ENCODE data around the gene MYRIP.

MYRIP gene

DNA sequence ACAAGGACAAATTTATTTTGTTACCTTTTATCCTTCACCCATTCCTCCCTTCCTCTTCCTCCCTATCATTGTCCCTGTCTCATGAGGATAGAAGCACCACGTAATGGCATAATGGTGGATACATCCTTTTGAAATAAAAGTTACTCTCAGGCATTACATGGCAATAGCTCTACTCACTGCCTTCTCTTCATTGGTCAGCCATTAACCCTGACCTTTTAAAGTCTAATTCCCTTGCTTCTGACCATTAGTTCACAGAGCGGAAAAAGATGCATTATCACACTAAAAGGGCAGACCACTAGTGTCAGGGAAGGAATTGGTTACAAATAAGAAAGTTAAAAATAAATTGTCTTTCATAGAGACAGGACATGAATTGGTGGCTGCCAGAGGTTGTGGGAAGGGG is 445.5 kb downstream of the MYRIP start:
- TF ChIP-seq SIN3A (IDR thresholded peaks at IDR 0.05; ENCODE audit: borderline replicate concordance, insufficient read depth, low read length) (no peak), TAF1 (IDR thresholded peaks at IDR 0.05; ENCODE audit: borderline replicate concordance, insufficient read depth, low read length) (no peak), POLR2AphosphoS5 (IDR thresholded peaks at IDR 0.05; ENCODE audit: low read depth, low read length) (no peak), FOXP2 (optimal IDR thresholded peaks at IDR 0.05; ENCODE audit: borderline replicate concordance, extremely low read depth, extremely low read length, insufficient read depth) (no peak)
- TF ChIP-seq, protein P1, sequence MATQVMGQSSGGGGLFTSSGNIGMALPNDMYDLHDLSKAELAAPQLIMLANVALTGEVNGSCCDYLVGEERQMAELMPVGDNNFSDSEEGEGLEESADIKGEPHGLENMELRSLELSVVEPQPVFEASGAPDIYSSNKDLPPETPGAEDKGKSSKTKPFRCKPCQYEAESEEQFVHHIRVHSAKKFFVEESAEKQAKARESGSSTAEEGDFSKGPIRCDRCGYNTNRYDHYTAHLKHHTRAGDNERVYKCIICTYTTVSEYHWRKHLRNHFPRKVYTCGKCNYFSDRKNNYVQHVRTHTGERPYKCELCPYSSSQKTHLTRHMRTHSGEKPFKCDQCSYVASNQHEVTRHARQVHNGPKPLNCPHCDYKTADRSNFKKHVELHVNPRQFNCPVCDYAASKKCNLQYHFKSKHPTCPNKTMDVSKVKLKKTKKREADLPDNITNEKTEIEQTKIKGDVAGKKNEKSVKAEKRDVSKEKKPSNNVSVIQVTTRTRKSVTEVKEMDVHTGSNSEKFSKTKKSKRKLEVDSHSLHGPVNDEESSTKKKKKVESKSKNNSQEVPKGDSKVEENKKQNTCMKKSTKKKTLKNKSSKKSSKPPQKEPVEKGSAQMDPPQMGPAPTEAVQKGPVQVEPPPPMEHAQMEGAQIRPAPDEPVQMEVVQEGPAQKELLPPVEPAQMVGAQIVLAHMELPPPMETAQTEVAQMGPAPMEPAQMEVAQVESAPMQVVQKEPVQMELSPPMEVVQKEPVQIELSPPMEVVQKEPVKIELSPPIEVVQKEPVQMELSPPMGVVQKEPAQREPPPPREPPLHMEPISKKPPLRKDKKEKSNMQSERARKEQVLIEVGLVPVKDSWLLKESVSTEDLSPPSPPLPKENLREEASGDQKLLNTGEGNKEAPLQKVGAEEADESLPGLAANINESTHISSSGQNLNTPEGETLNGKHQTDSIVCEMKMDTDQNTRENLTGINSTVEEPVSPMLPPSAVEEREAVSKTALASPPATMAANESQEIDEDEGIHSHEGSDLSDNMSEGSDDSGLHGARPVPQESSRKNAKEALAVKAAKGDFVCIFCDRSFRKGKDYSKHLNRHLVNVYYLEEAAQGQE (IDR thresholded peaks at IDR 0.05; ENCODE audit: insufficient read depth in 1 of 2, low read depth in 2 of 2, low read length in 2 of 2) = no peak

DNA sequence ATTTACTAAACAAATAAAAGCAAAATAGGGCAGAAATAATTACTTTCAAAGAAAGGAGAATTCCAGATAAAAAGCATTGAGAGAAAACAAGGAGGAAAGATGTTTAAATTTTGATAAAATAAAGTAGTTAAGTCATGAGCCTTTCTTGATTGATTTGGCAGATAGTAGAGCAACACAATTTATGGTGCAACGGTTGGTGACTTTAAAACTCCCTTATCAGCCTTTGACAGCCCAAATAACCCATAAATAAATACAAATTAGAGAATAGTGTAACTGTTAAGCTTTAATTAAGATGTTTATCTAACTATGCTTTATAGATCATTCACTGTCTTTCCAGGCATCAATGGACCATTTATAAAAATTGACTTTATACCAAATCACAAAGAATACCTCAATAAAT is 446.1 kb downstream of the MYRIP start:
- no peak for TF ChIP-seq FOXP2 (optimal IDR thresholded peaks at IDR 0.05; ENCODE audit: borderline replicate concordance, extremely low read depth, extremely low read length, insufficient read depth)
- TF ChIP-seq, protein P1 (IDR thresholded peaks at IDR 0.05; ENCODE audit: insufficient read depth in 1 of 2, low read depth in 2 of 2, low read length in 2 of 2) = no peak
- no peak for TF ChIP-seq POLR2AphosphoS5 (IDR thresholded peaks at IDR 0.05; ENCODE audit: low read depth, low read length)
- TF ChIP-seq TAF1 (IDR thresholded peaks at IDR 0.05; ENCODE audit: borderline replicate concordance, insufficient read depth, low read length) = no peak
- no peak for TF ChIP-seq SIN3A (IDR thresholded peaks at IDR 0.05; ENCODE audit: borderline replicate concordance, insufficient read depth, low read length)

DNA sequence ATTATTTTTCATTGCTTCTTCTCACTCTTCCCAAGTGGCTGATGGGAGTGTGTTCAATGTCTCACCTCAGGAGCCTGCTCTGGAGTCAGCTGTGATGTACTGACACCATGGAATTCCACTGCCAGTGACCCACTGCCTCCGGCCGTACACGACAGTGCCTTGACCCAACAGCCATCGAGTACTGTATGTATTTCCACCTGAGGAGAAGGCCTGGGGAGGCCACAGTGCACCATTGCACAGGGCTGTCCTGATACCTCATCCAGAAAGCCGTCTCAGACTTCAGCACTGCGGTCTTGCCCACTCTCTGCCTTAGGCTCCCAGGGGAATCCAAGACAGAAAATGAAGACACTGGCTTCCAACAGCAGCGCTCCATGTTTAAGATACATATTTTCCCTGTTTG is 448.7 kb downstream of the MYRIP start:
- TF ChIP-seq SIN3A (IDR thresholded peaks at IDR 0.05; ENCODE audit: borderline replicate concordance, insufficient read depth, low read length) (no peak), TAF1 (IDR thresholded peaks at IDR 0.05; ENCODE audit: borderline replicate concordance, insufficient read depth, low read length) (no peak), FOXP2 (optimal IDR thresholded peaks at IDR 0.05; ENCODE audit: borderline replicate concordance, extremely low read depth, extremely low read length, insufficient read depth) (no peak), POLR2AphosphoS5 (IDR thresholded peaks at IDR 0.05; ENCODE audit: low read depth, low read length) (no peak)
- TF ChIP-seq, protein P1 (IDR thresholded peaks at IDR 0.05; ENCODE audit: insufficient read depth in 1 of 2, low read depth in 2 of 2, low read length in 2 of 2) = no peak

DNA sequence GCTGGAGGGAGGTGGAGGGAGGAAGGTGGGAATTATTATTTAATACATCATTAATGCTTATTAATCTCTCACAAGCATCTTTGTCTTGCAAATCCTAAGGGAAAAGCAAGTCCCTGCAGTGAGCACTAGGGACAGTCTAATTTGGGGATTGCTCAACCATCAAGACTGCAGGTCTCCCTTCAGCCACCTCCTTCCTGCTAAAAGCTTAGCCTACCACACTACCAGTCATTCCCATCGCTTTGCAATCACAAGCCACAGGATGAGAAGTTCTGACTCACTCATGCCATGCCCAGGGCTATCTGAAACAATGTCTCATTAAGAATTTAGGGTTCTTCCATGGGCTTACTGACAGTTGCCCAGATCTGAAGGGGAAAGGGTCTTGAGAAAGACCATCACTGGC is 449.1 kb downstream of the MYRIP start:
- TF ChIP-seq POLR2AphosphoS5 (IDR thresholded peaks at IDR 0.05; ENCODE audit: low read depth, low read length) = no peak
- TF ChIP-seq, protein P1 (IDR thresholded peaks at IDR 0.05; ENCODE audit: insufficient read depth in 1 of 2, low read depth in 2 of 2, low read length in 2 of 2) = no peak
- TF ChIP-seq TAF1 (IDR thresholded peaks at IDR 0.05; ENCODE audit: borderline replicate concordance, insufficient read depth, low read length) = no peak

DNA sequence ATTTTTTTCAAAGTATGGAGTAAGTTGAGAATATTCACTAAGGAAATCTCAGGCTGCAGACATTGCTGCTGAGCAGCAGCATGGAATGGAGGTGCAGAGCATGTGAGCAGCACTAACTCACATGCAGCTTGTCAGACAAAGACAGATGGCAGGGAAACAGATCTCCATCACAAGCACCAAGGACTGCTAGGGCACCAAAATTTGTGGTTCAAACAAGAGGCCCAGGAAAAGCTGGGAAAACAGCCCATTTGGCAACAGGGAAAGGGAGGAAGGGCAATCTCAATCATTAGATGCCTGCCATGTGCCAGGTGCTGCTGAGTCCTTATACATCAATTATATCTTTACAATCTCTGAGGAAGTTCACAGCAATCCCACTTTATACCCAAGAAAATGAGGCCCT is 452.9 kb downstream of the MYRIP start:
- no peak for TF ChIP-seq POLR2AphosphoS5 (IDR thresholded peaks at IDR 0.05; ENCODE audit: low read depth, low read length)

Data from PFSK-1 (cell line).